Esophagus muscularis mucosa (tissue), 4 donors: ENCODE data around the gene PSG6.
"Not testable (repeated sequence)": the region's sequence is repeated elsewhere in the genome, so short reads cannot be mapped to it uniquely, and the experiment has no call there.

Experiments used
- CTCF ChIP-seq, 3 experiments: fragments of 200-600 bp in 2 of 3; fragments of 450-650 bp in 1 of 3; sonication (generic) in 2 of 3; IDR thresholded peaks; one replicate each; pipeline ENCODE4 v1.5.1; 2017 to 2019; ENCODE audit warnings: antibody characterized with exemption in 3 of 3, mild to moderate bottlenecking in 2 of 3, moderate library complexity in 1 of 3
- EP300 ChIP-seq: sonication (generic); formaldehyde crosslinking; IDR thresholded peaks from one replicate; pipeline ENCODE4 v1.6.1; 2017; ENCODE audit warnings: antibody characterized with exemption
- POLR2A ChIP-seq: fragments of 450-650 bp; IDR thresholded peaks from one replicate; pipeline ENCODE4 v1.6.1; 2017; ENCODE audit warnings: antibody characterized with exemption, moderate library complexity, mild to moderate bottlenecking, low read depth
- POLR2AphosphoS5 ChIP-seq, 2 donors: sonication (generic); formaldehyde crosslinking; IDR thresholded peaks; one replicate each; pipeline ENCODE4 v1.6.1; 2017; ENCODE audit warnings: antibody characterized with exemption in 2 of 2

GRCh38 chr19:42912941-42913340 lies 4.8 kb downstream of the PSG6 start:
- TF ChIP-seq POLR2AphosphoS5 (IDR thresholded peaks at IDR 0.05); CTCF (IDR thresholded peaks at IDR 0.05); POLR2A; EP300: not testable (repeated sequence)
